ENCODE results near the gene POLN. TPM values are rescaled to one million over a fixed set of nuclear protein-coding genes. Genes with fewer than 3 reads are reported as not detected.

POLN gene
- total and polyA plus RNA-seq, 2 donors = 1.1 to 2.9 TPM

DNA sequence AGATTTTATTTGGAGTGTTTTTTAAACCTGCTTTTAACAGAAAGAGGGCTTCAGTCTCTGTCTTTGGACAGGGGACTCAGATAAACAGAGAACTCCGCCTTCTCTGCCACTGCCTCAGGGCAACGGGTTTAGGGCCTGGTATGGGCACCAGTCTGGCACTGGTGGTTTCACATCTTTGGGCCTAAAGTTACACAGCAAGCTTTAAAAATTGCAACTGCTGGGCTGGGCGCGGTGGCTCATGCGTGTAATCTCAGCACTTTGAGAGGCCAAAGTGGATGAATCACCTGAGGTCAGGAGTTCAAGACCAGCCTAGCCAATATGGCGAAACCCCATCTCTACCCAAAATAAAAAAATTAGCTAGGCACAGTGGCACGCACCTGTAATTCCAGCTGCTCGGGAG, 193.1 kb downstream of the POLN start:
- Histone ChIP-seq H3K9me3 (ENCODE audit: control insufficient read depth in 2 of 2, insufficient read depth in 1 of 2, low read length in 1 of 2) (peaks cover 0 to 2% of the 10 kb centered on the region in 2 donors), H3K27me3 (ENCODE audit: control insufficient read depth in 2 of 2, insufficient read depth in 1 of 2, low read length in 1 of 2) (peaks cover 33 to 91% of the 10 kb centered on the region in 2 donors), H3K27ac (ENCODE audit: low read depth in 1 of 2, low read length in 1 of 2) (no peak overlapping the region), H3K4me1 (ENCODE audit: control insufficient read depth in 2 of 2, insufficient read depth in 2 of 2, low read length in 2 of 2) (no peaks in the 10 kb centered on the region), H3K4me3 (ENCODE audit: low read length in 2 of 2) (no peak overlapping the region), H3K36me3 (ENCODE audit: control insufficient read depth in 2 of 2, insufficient read depth in 2 of 2, low read length in 1 of 2) (no peaks in the 10 kb centered on the region)
- 95% methylated on average over 8 of the region's 8 CpGs for WGBS
- DNase-seq (ENCODE audit: low read depth in 6 of 9, low spot score in 9 of 9) = no peak

DNA sequence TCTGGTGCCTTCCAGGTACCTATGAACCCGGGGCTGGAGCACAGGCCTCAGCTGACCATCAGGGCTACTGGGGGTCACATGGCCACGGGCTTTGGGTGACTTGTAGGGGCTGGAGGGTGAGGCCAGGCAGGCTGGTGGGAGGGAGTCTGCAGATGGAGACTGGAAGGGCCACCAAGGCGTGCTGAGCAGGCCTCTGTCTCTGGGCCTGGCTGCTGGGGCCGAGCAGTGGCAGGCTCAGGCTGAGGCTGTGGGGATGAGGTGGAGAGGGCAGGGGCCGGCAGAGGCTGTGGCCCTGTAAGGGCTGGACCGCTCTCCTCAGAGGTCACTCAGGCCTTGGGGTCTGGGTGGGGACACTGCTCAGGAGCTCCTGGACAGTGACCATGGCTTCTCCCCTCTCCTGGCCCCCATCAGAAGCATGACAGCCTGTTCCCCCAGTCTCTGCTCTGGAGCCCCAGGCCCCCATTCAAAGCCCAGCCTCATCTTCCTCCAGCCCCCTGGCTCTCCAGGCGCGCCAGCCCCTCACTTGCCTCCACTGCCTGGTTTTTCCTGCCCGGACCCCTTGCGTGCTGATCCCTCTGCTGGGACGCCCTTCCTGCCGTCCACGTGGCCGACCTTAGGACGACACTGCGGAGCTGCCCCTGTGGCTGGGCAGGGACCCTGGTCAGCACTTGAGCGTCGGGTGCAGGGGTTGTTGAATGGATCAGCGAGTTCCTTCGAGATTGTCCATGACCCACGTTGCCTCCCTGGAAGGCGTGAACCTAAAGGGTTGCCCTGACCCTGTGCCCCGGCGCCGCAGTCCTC, 193.9 kb downstream of the POLN start:
- Histone ChIP-seq H3K36me3 (ENCODE audit: control insufficient read depth in 2 of 2, insufficient read depth in 2 of 2, low read length in 1 of 2) (no peaks in the 10 kb centered on the region), H3K4me3 (ENCODE audit: low read length in 2 of 2) (no peak overlapping the region), H3K27ac (ENCODE audit: low read depth in 1 of 2, low read length in 1 of 2) (no peak overlapping the region), H3K4me1 (ENCODE audit: control insufficient read depth in 2 of 2, insufficient read depth in 2 of 2, low read length in 2 of 2) (peaks cover 0 to under 1% of the 10 kb centered on the region in 2 donors), H3K9me3 (ENCODE audit: control insufficient read depth in 2 of 2, insufficient read depth in 1 of 2, low read length in 1 of 2) (peaks cover 0 to 2% of the 10 kb centered on the region in 2 donors), H3K27me3 (ENCODE audit: control insufficient read depth in 2 of 2, insufficient read depth in 1 of 2, low read length in 1 of 2) (peaks cover 41 to 95% of the 10 kb centered on the region in 2 donors)
- DNase-seq (ENCODE audit: low read depth in 6 of 9, low spot score in 9 of 9) = no peak
- WGBS = 96% methylated on average over 25 of the region's 25 CpGs

DNA sequence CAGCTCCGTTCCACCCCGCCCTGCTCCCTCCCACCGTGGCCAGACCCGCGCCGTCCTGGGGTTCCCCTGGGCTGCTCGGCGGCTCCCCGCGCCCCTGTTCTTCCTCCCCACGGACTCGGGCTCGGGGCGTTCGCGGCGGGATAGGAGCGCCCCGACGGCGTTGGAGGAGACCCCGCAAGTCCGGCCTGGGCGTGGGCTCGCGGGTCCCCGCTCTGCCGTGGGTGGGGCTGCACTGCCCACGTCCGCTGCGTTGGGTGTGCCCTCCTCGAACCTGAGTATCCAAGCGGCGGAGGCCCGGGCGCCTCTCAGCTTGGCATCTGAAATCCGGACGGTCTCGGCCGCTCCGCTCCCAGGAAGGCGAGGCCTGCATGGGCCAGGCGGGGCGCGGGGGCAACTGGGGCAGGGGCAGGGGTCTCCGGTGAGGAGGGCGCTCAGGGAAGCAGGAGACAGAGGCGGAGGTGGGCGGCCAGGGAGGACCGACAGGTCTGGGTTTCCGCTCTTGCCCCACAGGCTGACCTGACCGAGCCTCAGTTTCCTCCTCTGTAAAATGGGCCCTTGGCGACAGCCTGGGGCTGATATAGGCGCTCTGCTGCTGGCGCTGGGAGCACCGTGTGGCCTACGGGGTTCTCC, 194.8 kb downstream of the POLN start:
- H3K9me3 ChIP-seq (ENCODE audit: control insufficient read depth in 2 of 2, insufficient read depth in 1 of 2, low read length in 1 of 2) = peaks cover 0 to 2% of the 10 kb centered on the region in 2 donors
- H3K4me3 ChIP-seq (ENCODE audit: low read length in 2 of 2) = no peak overlapping the region
- H3K36me3 ChIP-seq (ENCODE audit: control insufficient read depth in 2 of 2, insufficient read depth in 2 of 2, low read length in 1 of 2) = no peaks in the 10 kb centered on the region
- H3K4me1 ChIP-seq (ENCODE audit: control insufficient read depth in 2 of 2, insufficient read depth in 2 of 2, low read length in 2 of 2) = peaks cover 0 to 4% of the 10 kb centered on the region in 2 donors
- no peak overlapping the region for H3K27ac ChIP-seq (ENCODE audit: low read depth in 1 of 2, low read length in 1 of 2)
- peaks cover 50 to 93% of the 10 kb centered on the region in 2 donors for H3K27me3 ChIP-seq (ENCODE audit: control insufficient read depth in 2 of 2, insufficient read depth in 1 of 2, low read length in 1 of 2)
- no peak for DNase-seq (ENCODE audit: low read depth in 6 of 9, low spot score in 9 of 9)
- WGBS = 41% methylated on average over 57 of the region's 57 CpGs

DNA sequence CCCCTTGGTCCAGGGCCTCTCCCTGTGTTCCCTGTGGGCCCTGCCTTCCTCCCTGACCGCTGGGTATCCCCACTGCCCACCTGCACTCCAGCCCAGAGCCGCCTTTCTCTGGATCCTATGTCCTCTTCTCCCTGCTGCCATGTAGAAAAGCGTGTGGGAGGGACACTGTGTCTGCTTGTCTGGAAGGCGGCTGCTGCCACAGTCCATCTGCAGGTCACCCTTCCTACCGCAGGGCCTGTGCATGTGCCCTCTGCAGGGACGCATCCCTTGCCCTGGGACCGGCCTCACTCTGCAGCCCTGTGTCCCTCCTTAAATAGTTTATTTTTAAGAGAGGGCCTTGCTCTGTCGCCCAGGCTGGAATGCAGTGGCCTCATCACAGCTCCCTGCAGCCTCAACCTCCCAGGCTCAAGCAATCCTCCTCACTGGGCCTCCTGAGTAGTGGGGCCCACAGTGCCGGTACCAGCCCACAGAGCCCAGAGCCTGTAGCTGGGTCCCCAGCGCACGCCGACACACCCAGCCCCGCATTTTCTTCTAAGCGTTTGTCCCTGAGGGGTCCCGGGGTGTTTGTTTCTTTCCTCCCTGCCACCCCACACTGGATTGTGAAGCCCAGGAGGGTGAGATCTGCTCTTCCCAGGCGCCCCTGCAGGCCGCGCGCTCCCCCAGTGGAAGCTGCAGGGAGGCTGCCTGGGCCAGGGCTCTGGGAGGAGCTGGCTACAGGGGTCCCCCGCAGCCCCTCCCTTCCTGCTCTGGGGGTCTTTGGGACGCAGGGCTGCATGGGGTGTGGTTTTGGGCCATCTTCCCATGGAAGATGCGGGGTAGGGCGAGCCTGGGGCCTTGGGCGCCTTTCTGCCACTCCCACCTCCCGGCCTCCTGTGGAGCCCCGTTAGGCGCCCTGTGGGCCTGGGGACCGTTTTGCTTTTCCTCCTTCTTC, 195.6 kb downstream of the POLN start:
- 69% methylated on average over 28 of the region's 28 CpGs for WGBS
- H3K27me3 ChIP-seq (ENCODE audit: control insufficient read depth in 2 of 2, insufficient read depth in 1 of 2, low read length in 1 of 2) = peaks cover 55 to 94% of the 10 kb centered on the region in 2 donors
- no peak overlapping the region for H3K27ac ChIP-seq (ENCODE audit: low read depth in 1 of 2, low read length in 1 of 2)
- no peaks in the 10 kb centered on the region for H3K36me3 ChIP-seq (ENCODE audit: control insufficient read depth in 2 of 2, insufficient read depth in 2 of 2, low read length in 1 of 2)
- no peak overlapping the region for H3K4me3 ChIP-seq (ENCODE audit: low read length in 2 of 2)
- H3K9me3 ChIP-seq (ENCODE audit: control insufficient read depth in 2 of 2, insufficient read depth in 1 of 2, low read length in 1 of 2) = peaks cover 0 to 2% of the 10 kb centered on the region in 2 donors
- H3K4me1 ChIP-seq (ENCODE audit: control insufficient read depth in 2 of 2, insufficient read depth in 2 of 2, low read length in 2 of 2) = peaks cover 2 to 9% of the 10 kb centered on the region in 2 donors
- no peak for DNase-seq (ENCODE audit: low read depth in 6 of 9, low spot score in 9 of 9)

DNA sequence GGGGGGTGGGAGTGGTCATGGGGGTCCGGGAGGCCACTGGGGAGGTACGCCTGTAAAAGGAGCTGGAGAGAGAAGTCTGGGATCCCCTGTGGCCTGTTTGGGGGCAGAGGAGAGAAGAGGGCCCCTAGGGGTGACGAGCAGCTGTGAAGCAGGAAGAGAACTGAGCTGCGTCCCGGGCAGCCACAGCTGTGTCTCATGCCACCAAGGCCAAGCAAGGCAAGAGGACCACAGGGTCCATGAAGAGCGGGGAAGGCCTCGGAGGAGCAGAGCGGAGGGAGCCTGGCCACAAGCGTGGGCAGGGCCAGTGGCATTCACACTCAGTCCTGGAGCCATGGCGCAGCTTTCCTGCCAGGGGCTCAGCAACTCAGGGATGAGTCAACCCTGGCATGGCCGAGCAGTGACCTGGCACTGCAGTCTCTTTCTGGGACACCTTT, 196.4 kb downstream of the POLN start:
- no peaks in the 10 kb centered on the region for H3K36me3 ChIP-seq (ENCODE audit: control insufficient read depth in 2 of 2, insufficient read depth in 2 of 2, low read length in 1 of 2)
- H3K27me3 ChIP-seq (ENCODE audit: control insufficient read depth in 2 of 2, insufficient read depth in 1 of 2, low read length in 1 of 2) = peaks cover 56 to 94% of the 10 kb centered on the region in 2 donors
- 75% methylated on average over 11 of the region's 11 CpGs for WGBS
- peaks cover 5 to 11% of the 10 kb centered on the region in 2 donors for H3K4me1 ChIP-seq (ENCODE audit: control insufficient read depth in 2 of 2, insufficient read depth in 2 of 2, low read length in 2 of 2)
- no peak overlapping the region for H3K27ac ChIP-seq (ENCODE audit: low read depth in 1 of 2, low read length in 1 of 2)
- DNase-seq (ENCODE audit: low read depth in 6 of 9, low spot score in 9 of 9) = no peak
- no peak overlapping the region for H3K4me3 ChIP-seq (ENCODE audit: low read length in 2 of 2)
- peaks cover 0 to 2% of the 10 kb centered on the region in 2 donors for H3K9me3 ChIP-seq (ENCODE audit: control insufficient read depth in 2 of 2, insufficient read depth in 1 of 2, low read length in 1 of 2)

DNA sequence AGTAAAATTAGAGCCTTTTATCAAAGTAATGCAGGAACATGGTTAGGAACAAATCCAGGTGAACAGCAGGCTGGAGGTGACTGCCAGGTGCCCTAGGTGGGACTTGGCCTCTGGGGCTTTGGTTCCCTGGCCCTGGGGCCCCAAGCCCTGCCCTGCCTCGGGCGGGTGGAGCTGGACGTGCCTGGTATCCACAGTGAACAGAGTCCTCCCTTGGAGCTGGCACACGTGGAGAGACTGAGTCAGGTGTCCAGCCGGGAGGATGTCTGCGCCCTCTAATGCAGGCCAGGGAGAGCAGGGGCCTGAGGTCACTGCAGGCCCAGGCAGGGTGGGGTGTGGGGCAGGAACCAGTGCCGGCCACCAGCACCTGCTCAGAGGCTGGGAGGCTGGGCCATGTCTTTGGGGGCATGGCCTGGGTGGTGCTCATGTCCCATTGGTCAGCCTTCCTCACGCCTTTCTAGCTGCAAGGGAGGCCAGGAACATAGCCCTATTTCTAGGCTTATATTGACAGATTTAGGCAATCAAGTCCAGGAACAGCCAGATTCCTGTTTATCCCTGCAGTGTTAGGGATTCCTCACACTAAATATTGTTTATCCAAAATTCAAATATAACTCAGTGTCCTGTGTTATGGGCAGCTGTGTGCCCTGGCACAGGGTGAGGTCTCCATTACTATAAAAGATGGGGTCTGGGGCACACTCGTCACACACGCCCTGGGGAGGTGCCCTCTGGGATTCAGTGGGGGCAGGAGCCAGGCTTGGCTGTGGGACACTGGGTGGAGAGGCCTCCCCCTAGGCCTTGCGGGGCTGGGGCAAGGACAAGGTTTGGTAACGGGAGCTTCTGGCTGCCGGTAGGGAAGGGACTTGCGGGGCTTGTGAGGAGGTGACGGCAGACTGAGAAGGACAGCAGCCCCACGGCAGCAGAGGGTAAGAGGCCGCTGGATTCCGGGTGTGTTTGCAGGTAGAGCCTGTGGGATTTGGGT, 197.1 kb downstream of the POLN start:
- H3K27me3 ChIP-seq (ENCODE audit: control insufficient read depth in 2 of 2, insufficient read depth in 1 of 2, low read length in 1 of 2) = peaks cover 60 to 95% of the 10 kb centered on the region in 2 donors

DNA sequence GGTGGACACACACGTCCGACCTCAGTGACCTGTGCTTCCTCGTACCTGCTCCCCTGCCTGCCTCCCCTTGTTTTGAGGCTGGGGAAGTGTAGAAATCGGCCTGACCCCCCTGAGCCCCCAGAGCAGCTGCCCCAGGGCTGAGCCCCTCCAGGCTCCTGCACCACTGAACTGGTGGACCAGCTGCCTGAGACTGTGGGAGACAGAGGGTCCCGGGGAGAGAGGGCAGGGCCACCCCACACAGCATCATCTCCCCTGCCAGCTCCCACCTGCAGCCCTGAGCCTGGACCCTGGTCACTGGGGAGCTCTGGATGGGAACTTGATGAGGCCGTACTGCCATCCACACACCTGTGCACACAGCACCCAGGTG, 197.8 kb downstream of the POLN start:
- Histone ChIP-seq H3K4me3 (ENCODE audit: low read length in 2 of 2) (no peak overlapping the region), H3K36me3 (ENCODE audit: control insufficient read depth in 2 of 2, insufficient read depth in 2 of 2, low read length in 1 of 2) (no peaks in the 10 kb centered on the region), H3K9me3 (ENCODE audit: control insufficient read depth in 2 of 2, insufficient read depth in 1 of 2, low read length in 1 of 2) (peaks cover 0 to 2% of the 10 kb centered on the region in 2 donors), H3K4me1 (ENCODE audit: control insufficient read depth in 2 of 2, insufficient read depth in 2 of 2, low read length in 2 of 2) (peaks cover 5 to 11% of the 10 kb centered on the region in 2 donors), H3K27ac (ENCODE audit: low read depth in 1 of 2, low read length in 1 of 2) (no peak overlapping the region), H3K27me3 (ENCODE audit: control insufficient read depth in 2 of 2, insufficient read depth in 1 of 2, low read length in 1 of 2) (peaks cover 60 to 96% of the 10 kb centered on the region in 2 donors)
- no peak for DNase-seq (ENCODE audit: low read depth in 6 of 9, low spot score in 9 of 9)
- 93% methylated on average over 6 of the region's 6 CpGs for WGBS

More for the DNA sequence above, 197.1 kb downstream of the POLN start:
- no peaks in the 10 kb centered on the region for H3K36me3 ChIP-seq (ENCODE audit: control insufficient read depth in 2 of 2, insufficient read depth in 2 of 2, low read length in 1 of 2)
- WGBS = 97% methylated on average over 18 of the region's 18 CpGs
- H3K4me3 ChIP-seq (ENCODE audit: low read length in 2 of 2) = no peak overlapping the region
- peaks cover 5 to 11% of the 10 kb centered on the region in 2 donors for H3K4me1 ChIP-seq (ENCODE audit: control insufficient read depth in 2 of 2, insufficient read depth in 2 of 2, low read length in 2 of 2)
- H3K9me3 ChIP-seq (ENCODE audit: control insufficient read depth in 2 of 2, insufficient read depth in 1 of 2, low read length in 1 of 2) = peaks cover 0 to 2% of the 10 kb centered on the region in 2 donors
- no peak for DNase-seq (ENCODE audit: low read depth in 6 of 9, low spot score in 9 of 9)
- H3K27ac ChIP-seq (ENCODE audit: low read depth in 1 of 2, low read length in 1 of 2) = no peak overlapping the region

Data from thymus (tissue), 11 donors.